ENCODE results near the gene LRSAM1. TPM values are rescaled to one million over a fixed set of nuclear protein-coding genes. Genes with fewer than 3 reads are reported as not detected.

Gene LRSAM1
- total RNA-seq, 4 donors from 2014 or later: 13.0 to 24.7 (median 19.6) TPM

DNA sequence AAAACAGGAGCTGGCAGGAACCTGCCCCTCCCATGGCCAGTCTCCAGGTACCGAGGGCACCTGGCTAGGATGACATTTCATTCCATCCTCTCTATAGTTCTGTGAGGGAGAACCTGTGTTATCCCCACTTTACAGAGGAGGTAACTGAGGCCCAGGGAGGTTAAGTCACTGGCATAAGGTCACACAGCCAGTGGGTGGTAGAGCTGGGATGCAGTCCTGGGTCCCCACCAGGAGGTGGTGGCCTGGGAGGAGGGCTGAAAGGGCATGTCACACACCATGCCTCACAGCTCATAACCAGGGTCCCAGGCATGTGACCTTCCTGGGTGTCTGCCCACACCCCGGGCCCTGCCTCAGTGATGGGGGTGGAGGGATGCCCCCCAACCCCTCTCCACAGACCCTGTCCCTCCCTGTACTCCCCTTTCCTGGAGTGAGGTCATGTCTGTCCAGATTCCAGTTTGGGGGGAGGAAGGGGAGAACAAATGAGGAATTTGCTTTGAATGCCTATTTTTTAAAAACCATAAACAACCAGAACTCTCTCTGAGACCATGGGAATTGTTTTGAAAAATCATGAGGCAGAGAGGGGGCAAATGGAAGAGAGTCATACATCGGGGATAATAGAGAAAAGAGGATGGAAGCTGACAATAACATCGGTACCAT, 83.1 kb downstream of the LRSAM1 start:
- TF ChIP-seq, protein P1, sequence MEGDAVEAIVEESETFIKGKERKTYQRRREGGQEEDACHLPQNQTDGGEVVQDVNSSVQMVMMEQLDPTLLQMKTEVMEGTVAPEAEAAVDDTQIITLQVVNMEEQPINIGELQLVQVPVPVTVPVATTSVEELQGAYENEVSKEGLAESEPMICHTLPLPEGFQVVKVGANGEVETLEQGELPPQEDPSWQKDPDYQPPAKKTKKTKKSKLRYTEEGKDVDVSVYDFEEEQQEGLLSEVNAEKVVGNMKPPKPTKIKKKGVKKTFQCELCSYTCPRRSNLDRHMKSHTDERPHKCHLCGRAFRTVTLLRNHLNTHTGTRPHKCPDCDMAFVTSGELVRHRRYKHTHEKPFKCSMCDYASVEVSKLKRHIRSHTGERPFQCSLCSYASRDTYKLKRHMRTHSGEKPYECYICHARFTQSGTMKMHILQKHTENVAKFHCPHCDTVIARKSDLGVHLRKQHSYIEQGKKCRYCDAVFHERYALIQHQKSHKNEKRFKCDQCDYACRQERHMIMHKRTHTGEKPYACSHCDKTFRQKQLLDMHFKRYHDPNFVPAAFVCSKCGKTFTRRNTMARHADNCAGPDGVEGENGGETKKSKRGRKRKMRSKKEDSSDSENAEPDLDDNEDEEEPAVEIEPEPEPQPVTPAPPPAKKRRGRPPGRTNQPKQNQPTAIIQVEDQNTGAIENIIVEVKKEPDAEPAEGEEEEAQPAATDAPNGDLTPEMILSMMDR (IDR thresholded peaks at IDR 0.05; ENCODE audit: low read depth): no peak

DNA sequence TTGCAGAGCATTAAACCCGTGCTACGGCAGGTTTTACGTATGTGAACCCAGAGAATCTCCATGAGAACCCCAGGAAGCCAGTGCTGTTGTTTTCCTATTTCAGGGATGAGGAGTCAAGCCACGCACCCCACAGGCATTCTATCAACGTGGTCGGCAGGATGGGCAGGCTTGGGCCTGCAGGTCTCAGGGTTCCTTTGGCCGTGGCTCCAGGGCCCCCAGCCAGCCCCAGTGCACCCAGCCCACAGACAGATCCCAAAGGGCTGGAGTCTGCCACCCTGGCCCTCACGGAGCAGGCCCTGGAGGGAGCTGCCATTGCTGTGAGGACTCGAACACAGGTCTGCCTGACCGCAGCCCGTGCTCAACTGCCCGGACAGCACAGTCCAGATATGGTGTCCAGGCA, 83.6 kb downstream of the LRSAM1 start:
- TF ChIP-seq, protein P1 (IDR thresholded peaks at IDR 0.05; ENCODE audit: low read depth): no peak

DNA sequence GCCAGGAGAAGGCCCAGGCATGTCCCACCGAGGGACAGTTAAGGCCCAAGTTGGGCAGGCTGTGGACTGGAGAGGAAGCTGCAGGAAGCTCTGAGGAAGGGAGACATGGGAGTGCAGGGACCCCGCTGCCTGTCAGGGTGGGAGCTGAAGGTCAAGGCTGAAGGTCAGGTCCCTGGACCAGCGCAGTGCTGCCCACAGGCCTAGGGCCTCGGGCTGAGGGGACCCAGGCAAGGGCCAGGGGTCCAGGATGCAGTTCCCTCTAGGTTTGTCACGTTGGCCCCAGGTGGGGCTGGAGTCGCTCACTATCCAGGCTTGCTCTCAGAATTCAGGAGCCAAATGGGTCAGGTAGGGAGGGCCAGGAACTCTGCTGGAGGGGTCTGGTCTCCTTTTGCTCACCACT, 84.1 kb downstream of the LRSAM1 start:
- TF ChIP-seq, protein P1 (IDR thresholded peaks at IDR 0.05; ENCODE audit: low read depth): no peak

DNA sequence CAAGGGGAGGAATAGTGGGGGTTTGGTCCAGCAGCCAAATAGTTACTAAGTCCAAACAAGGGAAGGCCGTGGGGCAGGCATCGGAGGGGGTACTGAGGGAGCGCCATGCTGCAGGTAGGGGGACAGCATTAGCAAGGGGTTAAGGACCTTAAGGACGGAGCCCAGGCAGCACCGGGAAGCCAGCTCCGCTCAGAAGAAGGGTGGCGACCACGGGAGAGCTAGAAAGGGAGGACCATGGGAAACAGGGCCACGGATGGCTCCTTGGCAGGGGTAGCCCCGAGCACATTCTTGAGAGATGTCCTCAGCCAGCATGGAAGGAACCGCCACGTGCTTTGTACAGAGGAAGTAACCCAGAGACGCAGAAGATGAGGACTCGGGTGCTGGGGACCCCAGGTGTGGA, 84.5 kb downstream of the LRSAM1 start:
- TF ChIP-seq, protein P1 (IDR thresholded peaks at IDR 0.05; ENCODE audit: low read depth): no peak

DNA sequence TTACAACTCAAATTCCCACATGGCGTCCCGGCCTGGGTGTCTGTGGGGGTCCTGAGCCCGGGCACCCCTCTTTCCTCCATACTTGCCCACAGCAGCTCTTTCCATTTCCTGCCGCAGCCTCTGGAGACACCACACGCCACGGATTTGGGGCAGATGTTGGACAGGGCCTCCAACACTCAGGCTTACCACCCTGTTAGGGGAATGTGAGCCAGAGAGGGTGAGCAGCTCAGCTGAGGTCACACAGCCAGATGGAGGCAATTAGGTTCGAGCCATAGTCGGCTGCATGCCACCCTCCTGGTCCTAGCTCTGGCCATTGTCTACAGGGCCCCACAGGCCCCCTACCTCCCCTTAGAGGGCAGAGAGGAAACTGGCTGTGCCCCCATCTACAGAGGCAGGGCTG, 85.2 kb downstream of the LRSAM1 start:
- TF ChIP-seq, protein P1 (IDR thresholded peaks at IDR 0.05; ENCODE audit: low read depth): no peak

DNA sequence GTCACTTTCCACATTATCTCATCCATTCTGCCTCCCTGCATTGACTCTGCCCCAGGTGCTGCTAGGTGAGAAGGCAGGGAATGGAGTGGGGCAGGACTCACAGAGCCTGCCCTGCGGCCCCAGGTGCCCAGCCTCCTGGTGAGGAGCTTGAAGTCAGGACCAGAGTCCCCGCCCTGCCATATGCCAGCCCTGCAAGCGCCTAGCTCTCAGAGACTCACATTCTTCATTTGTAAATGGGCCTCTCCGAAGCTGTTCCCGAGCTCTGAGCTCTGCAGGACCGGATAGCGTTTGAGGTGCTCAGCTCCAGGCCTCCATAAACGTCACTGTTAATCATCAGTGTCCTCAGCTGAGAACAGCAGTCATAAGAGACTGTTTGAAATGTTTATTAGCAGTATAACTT, 85.7 kb downstream of the LRSAM1 start:
- TF ChIP-seq, protein P1 (IDR thresholded peaks at IDR 0.05; ENCODE audit: low read depth): no peak

DNA sequence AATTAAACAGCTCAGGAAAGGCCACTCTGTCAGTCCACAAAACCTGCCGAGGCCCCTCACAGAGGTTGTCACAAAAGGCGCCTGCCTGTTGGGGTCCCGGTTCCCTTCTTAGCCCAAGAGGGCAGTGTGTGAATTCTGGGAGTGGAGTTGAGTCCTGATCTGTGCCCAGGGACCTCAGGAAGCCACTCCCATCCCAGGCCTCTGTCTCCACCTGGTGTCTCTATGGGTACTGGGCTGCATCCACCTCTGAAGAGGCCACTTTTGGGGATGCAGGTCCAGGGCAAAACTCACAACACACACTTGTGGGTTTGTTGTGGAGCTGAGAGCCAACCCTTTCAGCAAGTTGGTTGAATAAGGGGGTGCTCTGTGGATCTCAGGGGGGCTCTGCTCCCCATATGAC, 86.5 kb downstream of the LRSAM1 start:
- TF ChIP-seq, protein P1 (IDR thresholded peaks at IDR 0.05; ENCODE audit: low read depth): no peak

Measured in subcutaneous adipose tissue (tissue), 4 donors.